Endothelial cell of umbilical vein (primary cell): ENCODE results near the gene NFATC3. TPM values are rescaled to one million over a fixed set of nuclear protein-coding genes. Genes with fewer than 3 reads are reported as not detected.

Experiments
- BruUV-seq: library from RNA; stranded (reverse); fragments of 400-500 nt; replicated peaks from 2 replicates; lab custom pipeline; 2021; lab: Mats Ljungman, UMichigan
- CTCF ChIA-PET: fragments of 300-600, 350-600 bp; sonication (Branson Sonifier 250); formaldehyde crosslinking; loops from one replicate; lab custom pipeline; 2021; ENCODE audit warnings: antibody characterized with exemption, inconsistent platforms; lab: Charles Lee
- POLR2A ChIA-PET: fragments of 300-600, 350-600 bp; sonication (Branson Sonifier 250); formaldehyde crosslinking; loops from one replicate; lab custom pipeline; 2021; ENCODE audit warnings: antibody characterized with exemption, inconsistent platforms; lab: Charles Lee
- DNase-seq: peaks from one replicate; pipeline ENCODE4 v3.0.0-alpha.2; 2011; ENCODE audit warnings: low read depth, low spot score
- FAIRE-seq: peaks from 2 replicates; lab custom pipeline; 2011; peaks lifted over from hg19 to GRCh38; lab: Jason Lieb, UNC
- H2AFZ ChIP-seq: 2 replicates; pipeline ENCODE4 v1.6.0; 2012; ENCODE audit warnings: low read depth, low read length, control low read depth, inconsistent platforms
- H3K27ac ChIP-seq: 2 replicates; pipeline ENCODE4 v1.5.1; 2011; ENCODE audit warnings: low read depth, mild to moderate bottlenecking, control low read depth, low read length, moderate library complexity; ENCODE audit not compliant: insufficient read depth
- H3K27me3 ChIP-seq, 2 experiments: 2 replicates each; pipeline versions ENCODE4 v1.6.0 to v1.6.1; 2011; ENCODE audit warnings: low read length in 2 of 2, mixed read lengths in 1 of 2; ENCODE audit not compliant: control insufficient read depth in 2 of 2, insufficient read depth in 2 of 2
- H3K36me3 ChIP-seq, 2 experiments: 2 replicates in 1 of 2; 3 replicates in 1 of 2; pipeline ENCODE4 v1.5.1; 2011; ENCODE audit warnings: low read length in 2 of 2, mild to moderate bottlenecking in 1 of 2, moderate library complexity in 1 of 2; ENCODE audit not compliant: control insufficient read depth in 2 of 2, insufficient read depth in 2 of 2; ENCODE audit errors: extremely low read depth in 1 of 2
- H3K4me1 ChIP-seq: 3 replicates; pipeline ENCODE4 v1.5.1; 2011; ENCODE audit warnings: mild to moderate bottlenecking, low read length; ENCODE audit not compliant: control insufficient read depth, insufficient read depth; ENCODE audit errors: extremely low read depth
- H3K4me2 ChIP-seq: 2 replicates; pipeline ENCODE4 v1.6.1; 2011; ENCODE audit warnings: low read length, control low read depth, mixed read lengths; ENCODE audit not compliant: insufficient read depth
- H3K4me3 ChIP-seq, 3 experiments: fragments of 200-600 bp in 1 of 3; sonication (generic), shearing (Covaris generic) in 1 of 3; replicated peaks in 1 of 3; 2 replicates each; pipeline ENCODE4 v1.5.1; 2011 to 2016; ENCODE audit warnings: control low read depth in 3 of 3, low read length in 3 of 3, mild to moderate bottlenecking in 2 of 3, inconsistent platforms in 1 of 3, low read depth in 1 of 3, moderate library complexity in 1 of 3; ENCODE audit not compliant: insufficient read depth in 1 of 3
- H3K79me2 ChIP-seq: 2 replicates; pipeline ENCODE4 v1.6.0; 2012; ENCODE audit warnings: low read length, inconsistent platforms; ENCODE audit not compliant: control insufficient read depth, insufficient read depth
- H3K9ac ChIP-seq: replicated peaks from 2 replicates; pipeline ENCODE3; 2011; ENCODE audit warnings: low read length, control low read depth; ENCODE audit not compliant: insufficient read depth; ENCODE audit errors: extremely low read depth
- H3K9me1 ChIP-seq: replicated peaks from 3 replicates; pipeline ENCODE4 v1.6.0; 2011; ENCODE audit warnings: mild to moderate bottlenecking, low read length; ENCODE audit not compliant: control insufficient read depth, insufficient read depth; ENCODE audit errors: extremely low read depth
- H3K9me3 ChIP-seq: replicated peaks from 2 replicates; pipeline ENCODE4 v1.5.1; 2012; ENCODE audit warnings: low read length, inconsistent platforms; ENCODE audit not compliant: control insufficient read depth, insufficient read depth
- H4K20me1 ChIP-seq: replicated peaks from 2 replicates; pipeline ENCODE3; 2011; ENCODE audit warnings: mild to moderate bottlenecking, low read length; ENCODE audit not compliant: control insufficient read depth, insufficient read depth; ENCODE audit errors: extremely low read depth
- CTCF ChIP-seq, 2 donors: IDR thresholded peaks; 1 replicate in 1 of 2; 2 replicates in 1 of 2; pipeline ENCODE4 v1.5.1; 2011; ENCODE audit warnings: low read length in 2 of 2, mild to moderate bottlenecking in 2 of 2, moderate library complexity in 2 of 2, control low read depth in 1 of 2, inconsistent platforms in 1 of 2, low read depth in 1 of 2; ENCODE audit not compliant: insufficient read depth in 1 of 2; ENCODE audit errors: extremely low read depth in 1 of 2
- FOS ChIP-seq: IDR thresholded peaks from 2 replicates; pipeline ENCODE4 v1.6.1; 2011; ENCODE audit warnings: mild to moderate bottlenecking, low read length, moderate library complexity, borderline replicate concordance; ENCODE audit not compliant: insufficient read depth
- GATA2 ChIP-seq: IDR thresholded peaks from 2 replicates; pipeline ENCODE4 v1.7.0; 2011; ENCODE audit warnings: low read depth, mild to moderate bottlenecking, moderate library complexity, mixed read lengths, low read length; ENCODE audit not compliant: insufficient read length, insufficient read depth
- JUN ChIP-seq: IDR thresholded peaks from 2 replicates; pipeline ENCODE4 v1.6.1; 2011; ENCODE audit warnings: borderline replicate concordance, low read depth; ENCODE audit not compliant: insufficient read length, insufficient read depth
- POLR2AphosphoS5 ChIP-seq: IDR thresholded peaks from 2 replicates; pipeline ENCODE4 v1.6.1; 2012; ENCODE audit warnings: low read depth, mild to moderate bottlenecking, control low read depth, low read length, moderate library complexity; ENCODE audit not compliant: insufficient read depth
- dilution Hi-C: fragments of 300-500 bp; cut with MboI; formaldehyde crosslinking; loops from one replicate; pipeline ENCODE4 v1.15.0; 2019; ENCODE audit warnings: low sequenced_read_pairs; ENCODE audit not compliant: extremely low pct_ligation_motif_present
- intact Hi-C: fragments of 100-400 bp; cut with micrococcal nuclease; formaldehyde crosslinking; loops from one replicate; pipeline ENCODE4 v1.10.0; 2022
- polyA plus RNA-seq, 4 experiments: library from polyadenylated mRNA; depleted of rRNA in 3 of 4; stranded (reverse) in 3 of 4; unstranded in 1 of 4; fragments of >200 nt; gene quantifications; 2 replicates each; pipeline versions ENCODE4 v1.2.1 to v1.2.3, GENCODE V29; 2011 to 2012; ENCODE audit warnings: missing spikeins in 1 of 4
- total RNA-seq: library from RNA; stranded (reverse); gene quantifications from 2 replicates; pipeline ENCODE4 v1.2.3, GENCODE V29; 2021

Gene NFATC3
- total and polyA plus RNA-seq, 2 donors (not counting 3 experiments of a cell fraction or from before 2014, with no cell fraction given), result 15.6 to 33.1 TPM

- Histone ChIP-seq H3K4me2 (no peak overlapping the region), H3K4me1 (peaks cover 16% of the 10 kb centered on the region), H4K20me1 (no peaks in the 10 kb centered on the region), H3K9ac (no peak overlapping the region), H3K4me3 (no peak overlapping the region), H3K27me3 (no peaks in the 10 kb centered on the region), H3K79me2 (peaks cover 29% of the 10 kb centered on the region), H2AFZ (no peak overlapping the region), H3K9me3 (no peaks in the 10 kb centered on the region), H3K36me3 (no peaks in the 10 kb centered on the region), H3K9me1 (peaks cover under 1% of the 10 kb centered on the region), H3K27ac (no peak overlapping the region)
- CTCF ChIA-PET, result interaction anchor here (1.1 kb wide), 1 partner anchor 9 kb away, joined by 3 read pairs; no protein-coding TSS in a partner anchor
- POLR2A ChIA-PET, result interaction anchor here (0.6 kb wide), 1 partner anchor 50 kb away, joined by 4 read pairs; no protein-coding TSS in a partner anchor
- TF ChIP-seq GATA2 (no peak), CTCF (IDR thresholded peaks at IDR 0.05; ENCODE audit: extremely low read depth in 1 of 2, insufficient read depth in 1 of 2, low read depth in 1 of 2, low read length in 2 of 2) (no peak), JUN (no peak), POLR2AphosphoS5 (no peak), FOS (no peak)
- FAIRE-seq, result no peak
- BruUV-seq, result no TSS peak
- no peak for DNase-seq
- intact Hi-C loops, result loop anchor here (5.0 kb wide), 2 partner anchors 39 to 41 kb away; partner anchors contain the start of gene NFATC3
- dilution Hi-C loops, result no loop called here
Measured at GRCh38 chr16:68126395-68126794, 41.2 kb downstream of the NFATC3 start.
